Keratinocyte (primary cell): Measurements from ENCODE around the gene WDR77.

Experiments used
- EZH2 ChIP-seq: IDR thresholded peaks from one replicate; pipeline ENCODE4 v1.6.1; 2012; ENCODE audit warnings: inconsistent platforms, mild to moderate bottlenecking, low read length, moderate library complexity
- TF ChIP-seq, protein P1 (sequence below), 3 experiments: IDR thresholded peaks in 1 of 3; conservative IDR thresholded peaks in 1 of 3; optimal IDR thresholded peaks in 1 of 3; 2 replicates in 2 of 3; 3 replicates in 1 of 3; pipeline versions ENCODE3 to v1.5.1; 2011; ENCODE audit warnings: low read length in 3 of 3, mild to moderate bottlenecking in 3 of 3, moderate library complexity in 2 of 3, control low read depth in 1 of 3, inconsistent platforms in 1 of 3; ENCODE audit not compliant: insufficient read depth in 2 of 3; ENCODE audit errors: extremely low read depth in 1 of 3

DNA sequence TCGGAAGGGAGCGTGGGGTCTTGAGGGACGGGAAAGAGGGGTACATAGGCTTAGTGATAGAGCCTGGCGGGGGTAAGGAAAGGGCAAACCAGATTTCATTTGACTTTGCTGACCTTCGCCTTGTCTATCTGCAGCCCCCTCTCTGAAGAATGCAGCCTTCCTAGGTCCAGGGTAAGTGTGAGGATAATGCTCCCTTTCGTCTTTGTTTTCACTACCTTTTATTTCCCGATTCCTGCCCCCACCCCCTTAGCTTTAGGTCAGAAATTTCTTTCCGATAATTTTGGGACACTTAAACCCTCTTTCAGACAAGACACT is 604 bp upstream of the WDR77 start:
- TF ChIP-seq, protein P1, sequence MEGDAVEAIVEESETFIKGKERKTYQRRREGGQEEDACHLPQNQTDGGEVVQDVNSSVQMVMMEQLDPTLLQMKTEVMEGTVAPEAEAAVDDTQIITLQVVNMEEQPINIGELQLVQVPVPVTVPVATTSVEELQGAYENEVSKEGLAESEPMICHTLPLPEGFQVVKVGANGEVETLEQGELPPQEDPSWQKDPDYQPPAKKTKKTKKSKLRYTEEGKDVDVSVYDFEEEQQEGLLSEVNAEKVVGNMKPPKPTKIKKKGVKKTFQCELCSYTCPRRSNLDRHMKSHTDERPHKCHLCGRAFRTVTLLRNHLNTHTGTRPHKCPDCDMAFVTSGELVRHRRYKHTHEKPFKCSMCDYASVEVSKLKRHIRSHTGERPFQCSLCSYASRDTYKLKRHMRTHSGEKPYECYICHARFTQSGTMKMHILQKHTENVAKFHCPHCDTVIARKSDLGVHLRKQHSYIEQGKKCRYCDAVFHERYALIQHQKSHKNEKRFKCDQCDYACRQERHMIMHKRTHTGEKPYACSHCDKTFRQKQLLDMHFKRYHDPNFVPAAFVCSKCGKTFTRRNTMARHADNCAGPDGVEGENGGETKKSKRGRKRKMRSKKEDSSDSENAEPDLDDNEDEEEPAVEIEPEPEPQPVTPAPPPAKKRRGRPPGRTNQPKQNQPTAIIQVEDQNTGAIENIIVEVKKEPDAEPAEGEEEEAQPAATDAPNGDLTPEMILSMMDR (optimal IDR thresholded peaks at IDR 0.05 in 1 of 3, IDR thresholded peaks at IDR 0.05 in 1 of 3, conservative IDR thresholded peaks at IDR 0.05 in 1 of 3; ENCODE audit: extremely low read depth in 1 of 3, insufficient read depth in 2 of 3, low read length in 3 of 3): no peak
- TF ChIP-seq EZH2: no peak
